Transverse colon (tissue), 4 donors: Measurements from ENCODE around the gene MMAA. TPM values are rescaled to one million over a fixed set of nuclear protein-coding genes. Genes with fewer than 3 reads are reported as not detected.

Source experiments
- DNase-seq: peaks from one replicate; pipeline ENCODE4 v3.0.0-alpha.2; 2019
- H3K27ac ChIP-seq, 4 donors: fragments of 200-600 bp; sonication (generic); 2 replicates each; pipeline ENCODE4 v1.5.1; 2016 to 2018; ENCODE audit warnings: inconsistent platforms in 4 of 4
- H3K27me3 ChIP-seq: fragments of 200-600 bp; sonication (generic); 2 replicates; pipeline ENCODE4 v1.5.1; 2017; ENCODE audit warnings: inconsistent platforms
- H3K36me3 ChIP-seq, 4 donors: fragments of 200-600 bp; sonication (generic); 2 replicates each; pipeline ENCODE4 v1.5.1; 2017 to 2019; ENCODE audit warnings: inconsistent platforms in 4 of 4
- H3K4me1 ChIP-seq, 4 donors: fragments of 200-600 bp; sonication (generic); 2 replicates each; pipeline ENCODE4 v1.5.1; 2017 to 2020; ENCODE audit warnings: inconsistent platforms in 4 of 4
- H3K4me3 ChIP-seq, 4 donors: fragments of 200-600 bp; sonication (generic); 1 replicate in 1 of 4; 2 replicates in 3 of 4; pipeline versions ENCODE4 v1.5.1 to v1.6.1; 2017 to 2019; ENCODE audit warnings: inconsistent platforms in 4 of 4
- H3K9me3 ChIP-seq, 2 donors: fragments of 200-600 bp; sonication (generic); 2 replicates each; pipeline ENCODE4 v1.5.1; 2017 to 2019; ENCODE audit warnings: inconsistent platforms in 2 of 2
- CTCF ChIP-seq, 5 experiments: fragments of 200-600 bp in 3 of 5; fragments of 450-650 bp in 2 of 5; sonication (generic) in 3 of 5; IDR thresholded peaks; 1 replicate in 2 of 5; 2 replicates in 3 of 5; pipeline ENCODE4 v1.5.1; 2016 to 2017; ENCODE audit warnings: antibody characterized with exemption in 5 of 5, inconsistent platforms in 3 of 5, mild to moderate bottlenecking in 2 of 5, moderate library complexity in 1 of 5
- EP300 ChIP-seq: sonication (generic); formaldehyde crosslinking; IDR thresholded peaks from one replicate; pipeline ENCODE4 v1.6.1; 2017; ENCODE audit warnings: antibody characterized with exemption, low read depth
- POLR2A ChIP-seq: fragments of 450-650 bp; IDR thresholded peaks from one replicate; pipeline ENCODE4 v1.6.1; 2016; ENCODE audit warnings: antibody characterized with exemption, mild to moderate bottlenecking, moderate library complexity
- POLR2AphosphoS5 ChIP-seq, 3 donors: sonication (generic); formaldehyde crosslinking; IDR thresholded peaks; one replicate each; pipeline ENCODE4 v1.6.1; 2016; ENCODE audit warnings: antibody characterized with exemption in 3 of 3
- WGBS, 2 donors: methylation state at CpG; one replicate each; pipeline ENCODE4 v1.1.5; 2018; ENCODE audit warnings: low coverage in 1 of 2; 5-methylcytosine and 5-hydroxymethylcytosine counted together
- in situ Hi-C, 4 donors: fragments of 200-750 bp; cut with MboI; loops; one replicate each; pipeline versions ENCODE4 v1.15.0 to v1.15.1; 2017; ENCODE audit warnings: low sequenced_read_pairs in 3 of 4, low pct_ligation_motif_present in 1 of 4, low pct_unique_long_range_greater_than_20kb in 1 of 4
- intact Hi-C: fragments of 100-400 bp; cut with DNase I; formaldehyde crosslinking; loops from one replicate; pipeline ENCODE4 v1.15.1; 2023; ENCODE audit warnings: low total_unique reads
- total RNA-seq, 4 donors: library from RNA; depleted of rRNA; stranded (reverse); fragments of >200 nt; gene quantifications; one replicate each; pipeline ENCODE4 v1.1.0, GENCODE V29; 2016

The MMAA gene
- total RNA-seq, 4 donors from 2014 or later, result 0.37 to 9.1 (median 7.9) TPM

GRCh38 chr4:145694929-145695328, 75.7 kb downstream of the MMAA start:
- Histone ChIP-seq H3K4me3 (no peak overlapping the region), H3K9me3 (no peaks in the 10 kb centered on the region), H3K27me3 (no peaks in the 10 kb centered on the region), H3K27ac (no peak overlapping the region), H3K4me1 (no peaks in the 10 kb centered on the region), H3K36me3 (no peaks in the 10 kb centered on the region)
- WGBS, 2 donors, result 22 to 32% methylated on average over 2 of the region's 2 CpGs
- intact Hi-C loops (no loop called here), in situ Hi-C loops (no loop called here)
- no peak for DNase-seq
- no peak for TF ChIP-seq EP300
- no peak for TF ChIP-seq POLR2AphosphoS5 (IDR thresholded peaks at IDR 0.05)
- no peak for TF ChIP-seq POLR2A
- TF ChIP-seq CTCF (IDR thresholded peaks at IDR 0.05), result no peak

GRCh38 chr4:145697332-145697731, 78.1 kb downstream of the MMAA start:
- intact Hi-C loops (no loop called here), in situ Hi-C loops (no loop called here)
- Histone ChIP-seq H3K27me3 (no peaks in the 10 kb centered on the region), H3K4me1 (no peaks in the 10 kb centered on the region), H3K4me3 (no peak overlapping the region), H3K27ac (no peak overlapping the region), H3K9me3 (no peaks in the 10 kb centered on the region), H3K36me3 (no peaks in the 10 kb centered on the region)
- no peak for DNase-seq
- TF ChIP-seq POLR2AphosphoS5 (IDR thresholded peaks at IDR 0.05) (no peak), CTCF (IDR thresholded peaks at IDR 0.05) (no peak), POLR2A (no peak), EP300 (no peak)
- WGBS, 2 donors, result 92 to 94% methylated on average over 2 of the region's 2 CpGs

GRCh38 chr4:145698507-145698906, 79.3 kb downstream of the MMAA start:
- TF ChIP-seq POLR2AphosphoS5 (IDR thresholded peaks at IDR 0.05), result no peak
- no peak for TF ChIP-seq POLR2A
- TF ChIP-seq EP300, result no peak
- TF ChIP-seq CTCF (IDR thresholded peaks at IDR 0.05), result no peak
- WGBS, 2 donors, result 91 to 94% methylated on average over 2 of the region's 2 CpGs
- Histone ChIP-seq H3K9me3 (no peaks in the 10 kb centered on the region), H3K27ac (no peak overlapping the region), H3K27me3 (no peaks in the 10 kb centered on the region), H3K4me3 (no peak overlapping the region), H3K4me1 (no peaks in the 10 kb centered on the region), H3K36me3 (no peaks in the 10 kb centered on the region)
- in situ Hi-C loops, result no loop called here
- intact Hi-C loops, result no loop called here
- DNase-seq, result no peak

- no peaks in the 10 kb centered on the region for H3K4me1 ChIP-seq
- intact Hi-C loops (no loop called here), in situ Hi-C loops (no loop called here)
- 68 to 90% methylated on average over 4 of the region's 4 CpGs for WGBS, 2 donors
- no peak overlapping the region for H3K4me3 ChIP-seq
- no peaks in the 10 kb centered on the region for H3K36me3 ChIP-seq
- H3K27me3 ChIP-seq, result no peaks in the 10 kb centered on the region
- H3K9me3 ChIP-seq, result no peaks in the 10 kb centered on the region
- H3K27ac ChIP-seq, result no peak overlapping the region
- no peak for DNase-seq
- TF ChIP-seq EP300, result no peak
- TF ChIP-seq POLR2AphosphoS5 (IDR thresholded peaks at IDR 0.05), result no peak
- no peak for TF ChIP-seq CTCF (IDR thresholded peaks at IDR 0.05)
- no peak for TF ChIP-seq POLR2A
Measured at GRCh38 chr4:145703850-145704497, 84.8 kb downstream of the MMAA start.
